ENCODE results near the gene PPP2CA. TPM values are rescaled to one million over a fixed set of nuclear protein-coding genes. Genes with fewer than 3 reads are reported as not detected.

Gene PPP2CA
- total and polyA plus RNA-seq, 2 of the 8 experiments (the other 6 are each of a cell fraction or from before 2014, with no cell fraction given), result 75.0 to 205 TPM

- Histone ChIP-seq H3K79me2 (ENCODE audit: control insufficient read depth in 1 of 2, insufficient read depth in 2 of 2, low read length in 2 of 2) (peaks cover 0 to 4% of the 10 kb centered on the region in 2 experiments; a peak in 1 of 4 replicates), H4K91ac (replicated peaks; ENCODE audit: insufficient read length, low read length) (no peak overlapping the region), H3K18ac (ENCODE audit: extremely low read depth, low read length) (no peak overlapping the region), H3K27ac (ENCODE audit: low read depth, low read length) (no peak overlapping the region), H2BK120ac (replicated peaks; ENCODE audit: low read depth, low read length) (no peak overlapping the region), H3K9me3 (ENCODE audit: insufficient read depth in 2 of 2, low read depth in 1 of 2, low read length in 1 of 2) (no peaks in the 10 kb centered on the region), H4K20me1 (replicated peaks in 1 of 2; ENCODE audit: control insufficient read depth in 1 of 2, insufficient read depth in 2 of 2, low read length in 2 of 2) (peaks cover 1 to 2% of the 10 kb centered on the region in 2 experiments), H3K27me3 (replicated peaks in 1 of 4; ENCODE audit: control insufficient read depth in 3 of 4, extremely low read depth in 1 of 4, insufficient read depth in 3 of 4, low read length in 3 of 4) (no peaks in the 10 kb centered on the region), H2AFZ (ENCODE audit: low read length) (no peak overlapping the region), H2BK15ac (ENCODE audit: low read length) (no peak overlapping the region), H2BK12ac (ENCODE audit: low read depth, low read length) (no peak overlapping the region), H4K8ac (ENCODE audit: extremely low read depth, insufficient read depth, low read length) (no peak overlapping the region), H3K23ac (ENCODE audit: insufficient read length) (no peak overlapping the region), H3K23me2 (ENCODE audit: low read depth, low read length) (no peaks in the 10 kb centered on the region), H2AK5ac (ENCODE audit: low read depth, low read length) (no peak overlapping the region), H3K4ac (replicated peaks; ENCODE audit: insufficient read length, low read depth, low read length) (no peak overlapping the region), H3K4me3 (ENCODE audit: extremely low read depth in 1 of 4, insufficient read depth in 2 of 4, low read depth in 3 of 4, low read length in 4 of 4) (no peak overlapping the region), H3K4me1 (replicated peaks in 1 of 4; ENCODE audit: control insufficient read depth in 3 of 4, insufficient read depth in 4 of 4, low read length in 3 of 4) (no peaks in the 10 kb centered on the region), H3K79me1 (ENCODE audit: low read depth, low read length) (no peaks in the 10 kb centered on the region), H3K56ac (replicated peaks; ENCODE audit: insufficient read length, low read depth, low read length) (no peak overlapping the region), H3K4me2 (ENCODE audit: insufficient read depth in 1 of 2, low read depth in 2 of 2, low read length in 2 of 2) (no peak overlapping the region), H2BK5ac (ENCODE audit: low read depth, low read length) (no peak overlapping the region), H4K5ac (ENCODE audit: insufficient read length, low read depth, low read length) (no peak overlapping the region), H3K9ac (replicated peaks in 1 of 4; ENCODE audit: extremely low read depth in 1 of 4, low read depth in 3 of 4, low read length in 3 of 4) (no peak overlapping the region), H2BK20ac (ENCODE audit: low read length) (no peak overlapping the region), H3K36me3 (ENCODE audit: control insufficient read depth in 2 of 4, insufficient read depth in 4 of 4, low read length in 3 of 4) (peaks cover 8 to 57% (median 32%) of the 10 kb centered on the region in 4 experiments), H3K14ac (ENCODE audit: insufficient read length) (no peak overlapping the region)
- FAIRE-seq (no peak), DNase-seq (ENCODE audit: low read depth in 1 of 2, low spot score in 2 of 2) (no peak)
- ChIA-PET POLR2A (ENCODE audit: partially characterized antibody) (interaction anchor here (1.3 to 4.7 kb wide), 3 partner anchors 9 to 16 kb away, joined by 3 to 31 read pairs (median 5); partner anchors contain the start of gene SKP1), CTCF (ENCODE audit: partially characterized antibody) (interaction anchor here (1.2 to 5.4 kb wide), 5 partner anchors 12 to 126 kb away, joined by 3 to 20 read pairs (median 11); no protein-coding TSS in a partner anchor)
- TF ChIP-seq EP300 (IDR thresholded peaks at IDR 0.05; ENCODE audit: borderline replicate concordance in 1 of 2, low read depth in 2 of 2, low read length in 2 of 2), result no peak
- no peak for TF ChIP-seq SAP30 (IDR thresholded peaks at IDR 0.05; ENCODE audit: insufficient read depth, insufficient replicate concordance, low read length)
- no peak for TF ChIP-seq SIRT6 (IDR thresholded peaks at IDR 0.05; ENCODE audit: low read length)
- no peak for TF ChIP-seq BCL11A (IDR thresholded peaks at IDR 0.05; ENCODE audit: low read depth in 2 of 2, low read length in 2 of 2)
- no peak for TF ChIP-seq TCF12 (IDR thresholded peaks at IDR 0.05; ENCODE audit: low read depth, low read length)
- no peak for TF ChIP-seq POU5F1 (IDR thresholded peaks at IDR 0.05; ENCODE audit: low read depth, low read length)
- no peak for TF ChIP-seq MAX (IDR thresholded peaks at IDR 0.05)
- TF ChIP-seq KDM5A (IDR thresholded peaks at IDR 0.05; ENCODE audit: low read length), result no peak
- no peak for TF ChIP-seq RFX5 (IDR thresholded peaks at IDR 0.05; ENCODE audit: borderline replicate concordance, low read depth, low read length)
- TF ChIP-seq SP4 (IDR thresholded peaks at IDR 0.05; ENCODE audit: low read length), result no peak
- TF ChIP-seq EGR1 (IDR thresholded peaks at IDR 0.05; ENCODE audit: borderline replicate concordance, low read depth, low read length), result no peak
- TF ChIP-seq CHD1 (IDR thresholded peaks at IDR 0.05; ENCODE audit: low read depth, low read length), result no peak
- TF ChIP-seq CTBP2 (IDR thresholded peaks at IDR 0.05; ENCODE audit: borderline replicate concordance, insufficient read depth, insufficient read length, low read length), result no peak
- TF ChIP-seq SIX5 (IDR thresholded peaks at IDR 0.05; ENCODE audit: low read depth, low read length), result no peak
- no peak for TF ChIP-seq CHD2 (IDR thresholded peaks at IDR 0.05; ENCODE audit: low read length)
- WGBS, 2 experiments (ENCODE audit: extremely low coverage in 1 of 2, insufficient coverage in 1 of 2, insufficient read length in 1 of 2, insufficient replicate concordance in 2 of 2, low coverage in 1 of 2, low lambda C conversion rate in 2 of 2, missing lambda C conversion rate in 1 of 2), result 92% methylated on average over 5 of the region's 5 CpGs; no CpG with 5 or more reads in 1 of the 2 experiments
These were observed 63.3 kb downstream of the PPP2CA start for GRCh38 chr5:134162592-134162991.
